HEK293T (cell line): ENCODE data around the gene CDKN2B-AS1.

Experiments used
- ARNT ChIP-seq: fragments of 450-650 bp; IDR thresholded peaks from 2 replicates; pipeline ENCODE4 v1.6.1; 2017; ENCODE audit warnings: mild to moderate bottlenecking
- BHLHE40 ChIP-seq: fragments of 450-650 bp; IDR thresholded peaks from 2 replicates; pipeline ENCODE4 v1.6.1; 2016; ENCODE audit warnings: mild to moderate bottlenecking, moderate library complexity, borderline replicate concordance
- CTBP1 ChIP-seq: fragments of 450-650 bp; IDR thresholded peaks from 2 replicates; pipeline ENCODE4 v1.6.1; 2016; ENCODE audit warnings: borderline replicate concordance
- ELF4 ChIP-seq: fragments of 450-650 bp; IDR thresholded peaks from 2 replicates; pipeline ENCODE4 v1.6.1; 2017; ENCODE audit warnings: antibody characterized with exemption
- FOXA1 ChIP-seq: fragments of 450-650 bp; IDR thresholded peaks from 2 replicates; pipeline ENCODE4 v1.6.1; 2016; ENCODE audit warnings: mild to moderate bottlenecking
- FOXK2 ChIP-seq: fragments of 450-650 bp; IDR thresholded peaks from 2 replicates; pipeline ENCODE4 v1.6.1; 2016; ENCODE audit warnings: mild to moderate bottlenecking
- FOXM1 ChIP-seq: fragments of 450-650 bp; IDR thresholded peaks from 2 replicates; pipeline ENCODE4 v1.6.1; 2017; ENCODE audit warnings: mild to moderate bottlenecking, borderline replicate concordance
- HDGF ChIP-seq: fragments of 450-650 bp; IDR thresholded peaks from 2 replicates; pipeline ENCODE4 v1.6.1; 2017; ENCODE audit warnings: antibody characterized with exemption, borderline replicate concordance
- LEF1 ChIP-seq: fragments of 450-650 bp; IDR thresholded peaks from 2 replicates; pipeline ENCODE4 v1.6.1; 2017; ENCODE audit warnings: mild to moderate bottlenecking, borderline replicate concordance
- SP1 ChIP-seq: fragments of 450-650 bp; IDR thresholded peaks from 2 replicates; pipeline ENCODE4 v1.6.1; 2017
- SUZ12 ChIP-seq: fragments of 450-650 bp; IDR thresholded peaks from 2 replicates; pipeline ENCODE4 v1.6.1; 2016; ENCODE audit warnings: mild to moderate bottlenecking
- TARDBP ChIP-seq: fragments of 450-650 bp; IDR thresholded peaks from 2 replicates; pipeline ENCODE4 v1.6.1; 2016
- ZNF384 ChIP-seq: fragments of 450-650 bp; IDR thresholded peaks from 2 replicates; pipeline ENCODE4 v1.6.1; 2016

DNA sequence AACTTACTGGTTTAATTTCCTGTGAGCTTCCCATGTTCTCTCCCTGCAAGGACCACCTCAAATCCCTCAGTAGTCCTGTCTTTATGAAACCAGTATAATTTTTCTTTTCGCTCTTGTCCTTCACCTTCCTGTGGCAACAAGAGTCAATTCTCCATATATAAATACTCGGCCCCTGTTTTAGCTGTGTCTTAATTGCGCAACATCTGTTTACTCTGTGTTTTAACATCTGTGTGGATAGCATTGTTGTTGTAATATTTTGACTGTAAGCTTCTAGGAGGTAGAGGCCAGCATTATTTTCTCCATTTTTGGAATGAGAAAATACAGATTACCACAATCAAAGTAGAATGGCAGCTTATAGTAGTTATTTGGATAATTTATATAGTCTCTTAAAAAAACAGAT lies 44.7 kb downstream of the CDKN2B-AS1 start:
- TF ChIP-seq ELF4 (no peak), HDGF (no peak), ZNF384 (no peak), ARNT (no peak), SP1 (no peak), FOXA1 (no peak), BHLHE40 (no peak), FOXM1 (no peak), CTBP1 (no peak), SUZ12 (no peak), LEF1 (no peak), FOXK2 (no peak), TARDBP (no peak)
